ENCODE data around the gene MRPS11. TPM values are rescaled to one million over a fixed set of nuclear protein-coding genes. Genes with fewer than 3 reads are reported as not detected.
"Not testable (repeated sequence)": the region's sequence is repeated elsewhere in the genome, so short reads cannot be mapped to it uniquely, and the experiment has no call there.

MRPS11 gene
- total RNA-seq, 1 donor from 2014 or later = 38.5 TPM

- no peak for DNase-seq
These were observed 29.7 kb downstream of the MRPS11 start for GRCh38 chr15:88497109-88497765.

- DNase-seq = no peak
These were observed 31.5 kb downstream of the MRPS11 start for GRCh38 chr15:88498996-88499395.

- no peak for DNase-seq
These were observed 36.9 kb downstream of the MRPS11 start for GRCh38 chr15:88504445-88504844.

GRCh38 chr15:88505721-88506120 is 38.2 kb downstream of the MRPS11 start:
- DNase-seq = no peak

GRCh38 chr15:88506628-88507027 is 39.1 kb downstream of the MRPS11 start:
- DNase-seq = no peak

- no peak for DNase-seq
These were observed 41.8 kb downstream of the MRPS11 start for GRCh38 chr15:88509321-88509720.

GRCh38 chr15:88509964-88510363 is 42.5 kb downstream of the MRPS11 start:
- no peak for DNase-seq

GRCh38 chr15:88511161-88511560 is 43.7 kb downstream of the MRPS11 start:
- DNase-seq = no peak

GRCh38 chr15:88512078-88512477 is 44.6 kb downstream of the MRPS11 start:
- no peak for DNase-seq

GRCh38 chr15:88512601-88513000 is 45.1 kb downstream of the MRPS11 start:
- no peak for DNase-seq

GRCh38 chr15:88513195-88513594 is 45.7 kb downstream of the MRPS11 start:
- DNase-seq = peak; percentile 50

GRCh38 chr15:88518903-88519302 is 51.4 kb downstream of the MRPS11 start:
- no peak for DNase-seq

GRCh38 chr15:88524094-88524493 is 56.6 kb downstream of the MRPS11 start:
- DNase-seq = not testable (repeated sequence)

GRCh38 chr15:88525418-88525817 is 57.9 kb downstream of the MRPS11 start:
- no peak for DNase-seq

GRCh38 chr15:88526247-88526879 is 58.9 kb downstream of the MRPS11 start:
- no peak for DNase-seq

- DNase-seq = no peak
These were observed 61.6 kb downstream of the MRPS11 start for GRCh38 chr15:88529021-88529630.

Other genes starting within 250 kb of the MRPS11 start
- gene NTRK3, start 211.0 kb upstream of the MRPS11 start, total RNA-seq = under 0.01 TPM in 1 of 2 replicates, not detected in the other
- gene MRPL46, start 320 bp upstream of the MRPS11 start, total RNA-seq = 17.0 and 20.3 TPM in 2 replicates
- gene DET1, start 79.0 kb downstream of the MRPS11 start, total RNA-seq = 3.2 and 3.8 TPM in 2 replicates
- gene AEN, start 153.6 kb downstream of the MRPS11 start, total RNA-seq = 58.9 and 73.0 TPM in 2 replicates
- gene ISG20, start 171.3 kb downstream of the MRPS11 start, total RNA-seq = 22.2 and 49.4 TPM in 2 replicates